Measurements from ENCODE around the gene DDX49.
"Not testable (repeated sequence)": the region's sequence is repeated elsewhere in the genome, so short reads cannot be mapped to it uniquely, and the experiment has no call there.

The DDX49 gene

DNA sequence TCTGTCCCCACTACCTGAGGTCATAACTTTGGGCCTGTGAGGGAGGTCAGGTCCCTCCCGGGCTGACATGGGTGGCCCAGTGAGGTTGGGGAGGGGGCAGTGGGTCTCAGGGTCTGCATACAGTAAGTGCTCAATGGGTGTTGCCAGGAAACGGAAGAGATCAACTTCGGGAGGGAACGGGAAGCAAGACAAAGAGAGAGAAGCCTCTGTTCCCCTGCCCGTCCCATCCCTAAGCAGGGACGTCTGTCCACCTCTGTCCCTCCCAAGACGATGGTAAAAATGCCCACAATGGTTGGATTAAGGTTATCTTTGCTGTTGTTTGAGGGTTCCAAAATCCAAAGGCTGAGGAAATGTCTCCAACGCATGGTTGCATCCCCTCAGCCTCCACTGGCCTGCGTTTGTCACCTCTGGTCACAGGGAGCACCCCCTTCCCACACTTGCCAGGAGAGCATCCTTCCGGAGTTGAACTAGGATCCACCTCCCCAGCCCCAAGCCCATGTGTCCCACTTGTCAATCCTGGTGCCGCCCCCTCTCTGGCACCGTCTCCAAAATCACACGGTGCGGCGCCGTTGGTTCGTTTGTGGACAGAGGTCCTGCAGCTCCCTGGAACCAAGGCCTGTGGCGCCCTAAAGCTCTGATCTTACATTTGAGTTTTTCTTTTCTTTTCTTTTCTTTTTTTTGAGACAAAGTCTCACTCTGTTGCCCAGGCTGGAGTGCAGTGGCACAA, 22.3 kb downstream of the DDX49 start:
- DNase-seq (ENCODE audit: low read depth in 4 of 4, low spot score in 1 of 4): no peak

DNA sequence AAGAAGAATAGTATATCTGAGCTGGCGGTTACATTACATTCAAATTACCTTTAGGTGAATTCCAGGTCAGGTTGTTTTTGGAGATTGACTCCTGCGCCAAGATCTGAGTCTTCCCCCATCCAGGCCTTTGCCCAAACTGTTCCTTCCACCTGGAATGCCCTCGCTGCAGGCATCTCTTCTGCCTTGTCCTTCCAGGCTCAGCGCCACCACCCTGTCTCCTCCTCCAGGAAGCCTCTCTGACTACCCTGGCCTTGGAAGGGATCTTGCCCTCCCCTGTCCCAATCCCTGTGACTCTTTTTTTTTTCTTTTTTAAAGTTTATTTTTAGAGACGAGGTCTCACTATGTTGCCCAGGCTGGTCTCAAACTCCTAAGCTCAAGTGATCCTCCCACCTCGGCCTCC, 23.2 kb downstream of the DDX49 start:
- no peak for DNase-seq (ENCODE audit: low read depth in 4 of 4, low spot score in 1 of 4)

DNA sequence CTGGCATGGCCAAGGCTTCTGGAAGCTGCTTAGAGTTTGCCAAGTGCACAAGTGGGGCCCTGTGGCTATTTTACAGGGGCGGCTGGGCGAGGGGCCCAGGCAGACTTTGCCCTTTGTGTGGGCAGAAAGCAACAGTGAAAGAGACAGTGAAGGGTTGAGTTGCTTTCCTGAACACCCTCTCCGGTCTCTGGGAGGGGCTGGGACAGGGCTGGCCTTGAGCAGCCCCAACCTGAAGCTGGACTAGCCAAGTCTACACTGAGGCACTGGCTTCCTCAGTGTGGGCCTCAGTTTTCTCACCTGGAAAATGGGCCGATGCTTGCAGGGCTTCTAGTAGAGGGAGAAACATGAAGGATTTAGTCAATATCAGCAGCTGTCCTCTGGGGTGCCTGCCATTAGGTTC, 23.9 kb downstream of the DDX49 start:
- no peak for DNase-seq (ENCODE audit: low read depth in 4 of 4, low spot score in 1 of 4)

DNA sequence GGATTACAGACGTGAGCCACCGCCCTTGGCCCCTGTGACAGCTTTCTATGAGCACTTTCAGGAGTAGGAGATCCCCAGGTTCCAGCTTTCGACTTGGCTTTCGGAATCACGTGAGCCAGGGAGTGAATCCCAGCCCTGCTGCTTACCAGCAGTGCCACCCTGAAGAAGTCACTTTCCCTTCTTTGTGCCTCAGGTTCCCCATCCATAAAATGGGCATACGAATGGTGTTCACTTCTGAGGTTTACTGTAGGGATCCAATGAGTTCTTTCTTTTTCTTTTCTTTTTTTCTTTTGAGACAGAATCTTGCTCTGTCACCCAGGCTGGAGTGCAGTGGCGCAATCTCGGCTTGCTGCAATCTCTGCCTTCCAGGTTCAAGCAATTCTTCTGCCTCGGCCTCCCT, 25.8 kb downstream of the DDX49 start:
- DNase-seq (ENCODE audit: low read depth in 4 of 4, low spot score in 1 of 4): no peak

DNA sequence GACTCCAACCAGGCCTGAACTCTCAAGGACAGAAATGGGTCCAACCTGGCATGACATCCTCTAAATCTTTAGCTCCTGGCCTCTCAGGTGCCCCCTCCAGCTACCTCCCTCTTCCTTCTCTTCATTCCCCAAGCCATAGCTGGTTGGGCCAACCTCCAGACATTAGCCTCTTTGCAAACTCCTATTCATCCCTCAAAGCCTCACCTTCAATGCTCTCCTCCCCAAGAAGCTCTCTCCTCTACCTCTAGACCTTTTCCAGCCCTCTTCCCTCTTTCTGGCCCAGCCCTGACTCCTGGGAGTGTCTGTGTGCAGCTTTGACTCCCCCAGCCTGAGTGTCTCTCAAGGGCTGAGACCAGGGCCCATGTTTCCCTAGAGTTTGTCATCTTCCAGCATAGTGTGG, 26.8 kb downstream of the DDX49 start:
- no peak for DNase-seq (ENCODE audit: low read depth in 4 of 4, low spot score in 1 of 4)

DNA sequence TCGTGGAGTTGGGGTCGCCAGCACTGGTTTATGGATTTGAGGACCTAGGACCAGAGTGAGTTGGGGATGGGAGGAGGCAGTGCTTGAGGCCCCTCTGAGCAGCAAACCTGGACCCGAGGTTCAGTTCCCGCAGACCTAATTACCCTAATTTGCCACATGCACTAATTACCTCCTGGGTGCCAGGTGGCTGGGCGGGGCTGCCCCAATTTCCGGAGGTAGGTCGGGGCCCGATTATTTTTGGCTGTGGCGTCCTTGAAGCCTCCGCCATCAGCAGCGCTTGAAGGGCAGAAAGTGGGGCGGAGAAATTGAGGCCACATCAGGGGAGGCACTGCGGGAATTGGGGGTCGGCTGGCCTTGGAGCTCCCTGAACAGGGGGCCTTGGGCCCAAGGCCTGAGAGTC, 27.4 kb downstream of the DDX49 start:
- DNase-seq (ENCODE audit: low read depth in 4 of 4, low spot score in 1 of 4): no peak

DNA sequence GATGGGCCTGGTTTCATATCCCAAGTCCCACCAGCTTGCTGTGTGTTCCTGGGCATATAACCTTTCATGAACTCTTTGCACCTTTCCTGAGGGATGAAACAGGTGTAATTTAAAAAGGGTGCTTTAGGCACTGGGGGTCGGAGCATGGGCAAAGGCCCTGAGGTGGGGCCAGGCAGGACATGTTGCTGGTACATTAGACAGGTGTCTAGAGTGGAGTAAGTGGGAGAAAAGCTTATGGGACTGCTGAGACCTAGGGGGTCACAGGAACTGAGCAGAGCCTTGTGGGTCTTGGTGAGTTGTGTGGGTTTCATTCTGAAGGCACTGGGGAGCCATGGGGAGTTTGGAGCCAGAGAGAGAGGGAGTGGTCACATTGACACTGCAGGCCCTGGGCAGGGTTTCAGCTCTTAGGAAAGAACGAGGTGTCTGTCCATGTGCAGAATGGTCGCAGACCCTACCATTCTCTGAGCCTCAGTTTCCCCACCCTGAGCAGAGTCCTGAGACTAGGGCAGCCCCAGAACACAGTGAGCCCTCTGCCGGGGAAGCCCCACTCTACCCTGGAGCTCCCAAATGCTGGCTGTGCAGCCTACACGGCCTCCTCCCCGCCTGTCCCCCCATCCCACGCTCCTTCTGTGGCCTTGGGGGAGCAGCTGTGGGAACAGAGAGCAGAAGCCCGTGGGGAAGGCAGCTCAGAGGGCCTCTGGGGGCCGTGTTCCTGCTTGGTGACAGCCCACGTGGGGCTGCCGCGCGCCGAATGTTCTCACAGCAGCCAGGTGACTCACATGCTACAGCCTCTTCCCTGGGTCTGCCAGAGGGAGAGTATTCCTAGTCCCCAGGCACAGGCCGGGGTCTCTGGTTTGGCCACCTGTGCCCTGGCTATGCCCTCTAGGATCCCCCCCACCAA, 28.8 kb downstream of the DDX49 start:
- DNase-seq (ENCODE audit: low read depth in 4 of 4, low spot score in 1 of 4): no peak

DNA sequence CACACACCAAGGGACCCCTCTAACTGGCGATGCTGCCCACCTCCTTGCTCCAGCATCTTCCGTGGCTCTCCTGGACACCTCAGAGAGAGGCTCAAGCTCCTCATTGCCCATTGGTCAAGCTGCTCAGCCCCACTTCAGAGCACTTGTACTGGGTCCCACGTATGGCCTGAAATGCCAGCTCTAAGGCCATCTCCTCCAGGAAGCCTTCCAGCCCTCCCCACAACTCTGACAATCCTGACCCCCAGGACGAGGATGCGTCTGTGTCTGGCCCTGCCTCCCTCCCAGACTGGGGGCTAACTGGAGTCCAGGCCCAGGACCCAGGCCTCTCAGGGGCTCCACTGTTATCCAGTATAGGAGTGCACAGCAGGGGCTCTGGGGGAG, 29.5 kb downstream of the DDX49 start:
- no peak for DNase-seq (ENCODE audit: low read depth in 4 of 4, low spot score in 1 of 4)

DNA sequence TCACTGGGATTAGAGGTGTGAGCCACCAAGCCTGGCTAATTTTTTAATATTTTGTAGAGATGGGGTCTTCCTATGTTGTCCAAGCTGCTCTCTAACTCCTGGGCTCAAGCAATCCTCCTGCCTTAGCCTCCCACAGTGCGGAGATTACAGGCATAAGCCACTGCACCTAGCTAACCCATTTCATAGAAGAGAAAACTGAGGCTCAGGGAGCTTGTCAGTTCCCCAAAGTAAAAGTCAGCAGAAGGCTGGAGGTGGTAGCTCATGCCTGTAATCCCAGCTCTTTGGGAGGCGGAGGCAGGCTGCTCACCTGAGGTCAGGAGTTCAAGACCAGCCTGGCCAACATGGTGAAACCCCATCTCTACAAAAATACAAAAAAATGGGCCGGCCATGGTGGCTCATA, 30.3 kb downstream of the DDX49 start:
- no peak for DNase-seq (ENCODE audit: low read depth in 4 of 4, low spot score in 1 of 4)

DNA sequence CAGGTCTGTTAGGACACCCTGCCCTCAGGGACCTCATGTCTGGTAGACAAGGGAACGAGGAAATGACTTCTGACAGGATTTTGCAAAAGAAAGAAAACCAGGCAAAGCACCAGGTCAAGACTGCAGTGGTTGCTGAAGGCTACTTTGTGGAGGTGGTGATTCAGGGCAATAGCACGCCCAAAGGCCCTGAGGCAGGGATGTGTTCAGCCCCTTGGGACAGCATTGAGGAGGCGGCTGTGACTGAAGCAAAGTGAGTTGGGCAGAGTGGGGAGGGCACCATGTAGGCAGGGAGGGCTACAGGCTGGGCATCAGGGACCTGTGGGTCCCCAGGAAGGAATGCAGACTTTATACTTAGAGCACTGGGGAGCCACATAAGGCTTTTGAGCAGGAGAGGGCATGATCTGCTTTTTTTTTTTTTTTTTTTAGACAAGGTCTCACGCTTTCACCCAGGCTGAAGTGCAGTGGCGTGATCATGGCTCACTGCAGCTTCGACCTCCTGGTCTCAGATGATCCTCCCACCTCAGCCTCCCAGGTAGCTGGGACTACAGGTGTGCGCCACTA, 32.3 kb downstream of the DDX49 start:
- no peak for DNase-seq (ENCODE audit: low read depth in 4 of 4, low spot score in 1 of 4)

DNA sequence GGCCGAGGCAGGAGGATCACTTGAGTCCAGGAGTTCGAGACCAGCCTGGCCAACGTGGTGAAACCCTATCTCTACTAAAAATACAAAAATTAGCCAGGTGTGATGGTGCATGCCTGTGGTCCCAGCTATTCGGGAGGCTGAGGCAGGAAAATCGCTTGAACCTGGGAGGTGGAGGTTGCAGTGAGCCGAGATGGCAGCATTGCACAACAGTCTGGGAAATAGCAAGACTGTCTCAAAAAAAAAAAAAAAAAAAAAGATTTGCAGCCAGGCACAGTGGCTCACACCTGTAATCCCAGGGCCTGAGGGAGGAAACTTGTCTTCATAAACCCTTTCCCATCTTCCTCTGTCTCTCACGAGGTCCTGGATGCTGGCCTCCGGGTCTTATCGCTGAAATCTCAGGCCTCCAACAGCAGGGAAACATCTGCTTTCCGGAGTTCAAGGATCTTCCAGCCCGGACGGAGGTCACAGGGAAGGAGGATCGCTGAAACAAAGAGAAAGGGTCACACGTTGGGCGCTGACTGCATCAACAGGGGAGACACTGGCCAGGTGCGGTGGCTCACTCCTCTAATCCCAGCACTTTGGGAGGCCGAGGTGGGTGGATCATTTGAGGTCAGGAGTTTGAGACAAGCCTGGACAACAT, 33.0 kb downstream of the DDX49 start:
- not testable (repeated sequence) for DNase-seq (ENCODE audit: low read depth in 4 of 4, low spot score in 1 of 4)

DNA sequence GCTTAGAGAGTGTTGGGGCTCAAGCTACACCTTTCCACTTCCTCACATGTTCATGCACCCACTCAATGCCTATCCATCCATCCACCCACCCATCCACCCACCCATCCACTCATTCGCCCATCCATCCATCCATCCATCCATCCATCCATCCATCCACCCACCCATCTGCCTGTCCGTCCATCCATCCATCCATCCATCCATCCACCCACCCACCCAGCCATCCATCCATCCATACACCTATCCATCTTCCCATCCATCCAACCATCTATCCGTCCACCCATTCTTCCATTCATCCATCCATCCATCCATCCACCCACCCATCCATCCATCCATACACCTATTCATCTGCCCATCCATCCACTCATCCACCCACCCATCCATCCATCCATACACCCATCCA, 34.6 kb downstream of the DDX49 start:
- no peak for DNase-seq (ENCODE audit: low read depth in 4 of 4, low spot score in 1 of 4)

DNA sequence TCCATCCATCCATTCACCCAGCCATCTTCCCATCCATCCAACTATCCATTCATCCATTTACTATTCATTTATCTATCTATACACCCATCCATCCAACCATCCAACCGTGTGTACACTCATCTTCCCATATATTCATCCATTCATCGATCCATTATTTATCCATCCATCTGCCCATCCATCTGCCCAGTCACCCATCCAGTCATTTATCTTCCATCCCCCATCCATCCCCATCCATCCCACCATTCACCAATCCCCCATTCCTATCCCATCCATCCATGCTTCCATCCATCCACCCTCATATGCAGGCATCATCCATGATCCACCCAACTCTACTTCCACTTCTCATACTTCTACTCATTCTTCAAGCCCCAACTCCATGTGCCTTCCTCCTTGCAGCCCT, 35.5 kb downstream of the DDX49 start:
- DNase-seq (ENCODE audit: low read depth in 4 of 4, low spot score in 1 of 4): no peak

DNA sequence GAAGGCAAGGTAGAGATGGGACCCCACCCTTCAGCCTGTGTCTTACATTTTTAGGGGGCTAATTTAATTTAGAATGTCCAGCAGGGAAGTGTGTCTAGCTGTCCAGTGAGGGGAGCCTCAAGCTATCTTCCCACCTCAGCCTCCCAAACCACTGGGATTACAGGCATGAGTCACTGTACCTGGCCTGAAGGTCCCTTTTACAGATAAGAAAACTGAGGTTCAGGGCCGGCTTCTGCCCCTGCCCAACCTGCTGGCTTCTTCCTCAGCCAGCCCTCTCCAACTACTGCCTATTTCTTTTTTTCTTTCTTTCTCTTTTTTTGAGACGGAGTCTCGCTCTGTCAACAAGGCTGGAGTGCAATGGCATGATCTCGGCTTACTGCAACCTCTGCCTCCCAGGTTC, 40.9 kb downstream of the DDX49 start:
- DNase-seq (ENCODE audit: low read depth in 4 of 4, low spot score in 1 of 4): no peak

DNA sequence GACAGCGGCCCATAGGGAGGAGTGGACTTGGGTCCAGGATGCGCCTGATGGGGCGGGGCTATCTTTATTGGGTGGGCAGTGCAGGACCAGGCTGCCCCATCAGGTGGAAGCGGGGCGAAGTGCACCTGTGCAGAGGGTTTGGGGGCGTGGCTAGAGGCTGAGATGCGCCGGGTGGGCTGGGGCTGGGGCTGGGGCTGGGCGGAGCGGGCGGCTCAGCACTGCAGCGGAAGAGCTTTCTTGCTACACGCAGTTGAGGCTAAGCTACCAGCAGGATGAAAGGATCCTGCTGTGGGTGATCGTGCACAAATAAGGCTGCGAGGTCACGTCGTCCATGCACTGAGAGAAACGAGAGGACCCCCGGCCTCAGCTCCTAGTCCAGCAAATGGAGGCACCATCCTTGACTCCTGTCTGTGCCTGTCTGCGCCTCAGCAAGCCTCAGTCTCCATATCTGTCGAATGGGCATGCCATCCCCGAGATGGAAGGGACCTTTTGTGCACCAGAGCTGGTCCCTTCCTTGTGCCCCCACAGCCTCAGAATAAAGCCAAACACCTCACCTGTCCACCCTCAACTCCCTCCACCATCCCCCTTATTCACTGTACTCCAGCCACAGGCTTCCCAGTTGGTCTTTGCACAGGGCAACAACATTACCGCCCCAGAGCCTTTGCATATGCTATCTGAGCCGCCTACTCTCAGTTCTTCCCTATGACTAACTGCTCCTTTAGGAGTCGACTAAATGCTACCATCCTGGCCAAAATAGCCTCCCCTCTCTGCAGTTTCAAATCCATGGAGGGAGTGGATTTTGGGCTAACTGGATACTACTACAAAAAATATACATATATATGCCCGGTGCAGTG, 42.5 kb downstream of the DDX49 start:
- DNase-seq (ENCODE audit: low read depth in 4 of 4, low spot score in 1 of 4): no peak

DNA sequence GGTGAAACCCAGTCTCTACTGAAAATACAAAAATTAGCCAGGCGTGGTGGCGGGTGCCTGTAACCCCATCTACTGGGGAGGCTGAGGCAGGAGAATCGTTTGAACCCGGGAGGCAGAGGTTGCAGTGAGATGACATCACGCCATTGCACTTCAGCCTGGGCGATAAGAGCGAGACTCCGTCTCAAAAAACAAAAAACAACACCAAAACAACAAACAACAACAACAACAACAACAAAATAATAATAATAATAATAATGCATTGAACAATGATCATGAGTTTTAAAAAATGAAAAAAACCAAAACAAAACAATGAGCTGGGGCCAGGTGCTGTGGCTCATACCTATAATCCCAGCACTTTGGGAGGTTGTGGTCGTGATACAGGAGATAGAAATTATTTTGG, 44.6 kb downstream of the DDX49 start:
- no peak for DNase-seq (ENCODE audit: low read depth in 4 of 4, low spot score in 1 of 4)

DNA sequence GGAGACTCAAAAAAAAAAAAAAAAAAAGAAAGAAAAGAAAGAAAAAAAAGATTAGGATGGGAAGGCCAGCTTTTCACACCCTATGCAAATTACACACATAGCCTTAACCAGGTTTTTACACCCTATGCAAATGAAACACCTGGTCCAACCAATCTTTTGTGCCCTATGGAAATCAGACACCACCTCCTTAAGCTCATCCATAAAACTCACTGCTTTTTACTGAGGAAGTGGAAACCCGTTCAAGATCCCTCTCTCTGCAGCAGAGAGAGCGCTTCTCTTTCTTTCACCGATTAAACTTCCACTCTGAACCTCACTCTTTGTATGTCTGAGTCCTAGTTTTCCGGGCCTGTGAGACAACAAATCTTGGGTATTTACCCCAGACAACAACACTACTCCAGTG, 46.8 kb downstream of the DDX49 start:
- DNase-seq (ENCODE audit: low read depth in 4 of 4, low spot score in 1 of 4): no peak

DNA sequence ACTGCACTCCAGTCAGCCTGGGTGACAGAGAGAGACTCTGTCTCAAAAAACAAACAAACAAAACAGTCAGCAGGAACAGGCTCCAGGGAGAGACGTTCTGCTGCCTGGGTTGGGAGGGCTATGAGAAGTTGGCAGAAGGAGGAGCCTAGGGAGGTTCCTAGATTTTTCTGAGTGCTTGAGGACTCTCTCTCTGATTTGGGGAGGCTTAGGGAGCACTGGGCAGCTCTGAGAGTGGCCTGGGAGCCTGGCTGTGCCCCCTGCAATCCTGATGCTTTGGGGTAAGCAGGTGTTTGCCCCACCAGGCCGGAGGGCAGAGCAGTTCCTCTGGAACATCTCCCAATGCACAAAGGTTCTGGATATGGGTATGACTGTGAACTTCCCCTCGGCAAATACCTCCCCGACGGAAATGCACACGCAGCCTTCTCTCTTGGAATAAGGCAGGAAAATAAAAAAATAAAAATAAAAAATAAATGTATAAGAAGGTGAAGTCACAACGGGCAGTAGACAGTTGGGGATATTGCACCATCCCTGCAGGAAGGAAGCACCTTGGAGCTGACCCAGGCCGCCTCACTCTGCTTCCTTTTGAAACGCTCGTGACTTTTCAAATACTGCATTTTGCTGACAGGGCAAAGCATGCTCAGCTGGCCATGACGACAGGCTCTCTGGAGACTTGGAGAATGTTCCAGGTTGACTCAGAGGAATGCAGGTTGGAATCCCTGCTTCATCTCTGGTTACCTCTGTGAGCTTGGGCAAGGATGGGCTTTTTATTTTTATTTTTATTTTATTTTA, 48.0 kb downstream of the DDX49 start:
- DNase-seq (ENCODE audit: low read depth in 4 of 4, low spot score in 1 of 4): no peak

DNA sequence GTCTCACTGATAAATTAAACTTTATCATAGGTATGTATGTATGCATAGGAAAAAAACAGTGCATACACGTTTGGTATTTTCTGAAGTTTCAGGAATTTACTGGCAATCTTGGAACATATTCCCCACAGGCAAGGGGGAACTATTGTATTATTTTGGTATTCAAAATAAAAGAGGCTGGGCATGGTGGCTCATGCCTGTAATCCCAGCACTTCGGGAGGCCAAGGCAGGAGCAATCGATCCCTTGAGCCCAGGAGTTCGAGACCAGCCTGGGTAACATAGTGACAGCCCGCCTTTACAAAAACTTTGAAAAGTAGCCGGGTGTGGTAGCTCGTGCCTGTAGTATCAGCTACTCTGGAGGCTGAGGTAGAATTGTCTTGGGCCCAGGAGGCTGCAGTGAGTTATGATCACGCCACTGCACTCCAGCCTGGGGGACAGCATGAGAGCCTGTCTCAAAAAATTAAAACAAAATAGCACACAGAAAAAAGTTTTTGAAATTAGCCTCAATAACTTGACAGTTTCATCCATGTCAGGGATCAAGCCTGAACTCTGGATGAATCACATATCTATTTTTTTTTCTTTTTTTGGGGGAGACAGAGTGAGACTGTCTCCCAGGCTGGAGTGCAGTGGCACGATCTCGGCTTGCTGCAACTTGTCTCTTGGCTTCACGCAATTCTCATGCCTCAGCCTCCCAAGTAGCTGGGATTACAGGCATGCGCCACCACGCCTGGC, 50.6 kb downstream of the DDX49 start:
- no peak for DNase-seq (ENCODE audit: low read depth in 4 of 4, low spot score in 1 of 4)
